GM23338 (cell line): ENCODE data around the gene CSTF3. TPM values are rescaled to one million over a fixed set of nuclear protein-coding genes. Genes with fewer than 3 reads are reported as not detected.

Experiments
- ATAC-seq: fragments of 200-7000 bp; cut with Tn5 transposase; 3 replicates; pipeline ENCODE4 v1.9.1; 2020
- DNase-seq: peaks from one replicate; pipeline ENCODE4 v3.0.0-alpha.2; 2015; ENCODE audit warnings: low spot score
- H2AFZ ChIP-seq: fragments of 200-600 bp; sonication (generic); 2 replicates; pipeline ENCODE4 v1.8.0; 2016; ENCODE audit warnings: antibody characterized with exemption, mild to moderate bottlenecking, moderate library complexity
- H3F3A ChIP-seq: fragments of 200-600 bp; sonication (generic); replicated peaks from 2 replicates; pipeline ENCODE4 v1.8.0; 2017; ENCODE audit warnings: antibody characterized with exemption, mixed run types, low read depth
- H3K27ac ChIP-seq: fragments of 200-600 bp; sonication (generic); 2 replicates; pipeline ENCODE4 v1.6.1; 2016; ENCODE audit warnings: low read depth
- H3K27me3 ChIP-seq: fragments of 200-600 bp; sonication (generic); 2 replicates; pipeline ENCODE4 v1.8.0; 2016; ENCODE audit warnings: mild to moderate bottlenecking, mixed run types, moderate library complexity; ENCODE audit not compliant: insufficient read depth
- H3K36me3 ChIP-seq: fragments of 200-600 bp; sonication (generic); 2 replicates; pipeline ENCODE4 v1.8.0; 2016; ENCODE audit warnings: mild to moderate bottlenecking; ENCODE audit not compliant: insufficient read depth
- H3K4me1 ChIP-seq: fragments of 200-600 bp; sonication (generic); 2 replicates; pipeline ENCODE4 v1.8.0; 2016; ENCODE audit warnings: mild to moderate bottlenecking, moderate library complexity; ENCODE audit not compliant: insufficient read depth
- H3K4me2 ChIP-seq: fragments of 200-600 bp; sonication (generic); 2 replicates; pipeline ENCODE4 v1.7.1; 2017; ENCODE audit warnings: mixed run types
- H3K4me3 ChIP-seq: fragments of 200-600 bp; sonication (generic); 2 replicates; pipeline ENCODE4 v1.6.1; 2016; ENCODE audit warnings: mixed run types
- H3K79me2 ChIP-seq: fragments of 200-600 bp; sonication (generic); replicated peaks from 2 replicates; pipeline ENCODE4 v1.8.0; 2017; ENCODE audit warnings: mild to moderate bottlenecking; ENCODE audit not compliant: insufficient read depth
- H3K9me2 ChIP-seq: fragments of 200-600 bp; sonication (generic); 2 replicates; pipeline ENCODE4 v1.8.0; 2017; ENCODE audit not compliant: insufficient read depth
- H4K20me1 ChIP-seq: fragments of 200-600 bp; sonication (generic); replicated peaks from 2 replicates; pipeline ENCODE4 v1.8.0; 2017; ENCODE audit warnings: mild to moderate bottlenecking; ENCODE audit not compliant: insufficient read depth
- H3K27ac Mint-ChIP-seq: 2 replicates; pipeline ENCODE4 v1.8.0; 2020; ENCODE audit warnings: inconsistent platforms, mild to moderate bottlenecking, moderate library complexity, mixed read lengths
- H3K27me3 Mint-ChIP-seq: 3 replicates; pipeline ENCODE4 v1.8.0; 2022; ENCODE audit warnings: low read depth, mild to moderate bottlenecking, moderate library complexity, mixed read lengths, inconsistent platforms; ENCODE audit not compliant: insufficient read depth, poor library complexity
- H3K36me3 Mint-ChIP-seq: 3 replicates; pipeline ENCODE4 v1.8.0; 2021; ENCODE audit warnings: low read depth, mild to moderate bottlenecking, inconsistent platforms, moderate library complexity, mixed read lengths
- H3K4me1 Mint-ChIP-seq: 3 replicates; pipeline ENCODE4 v1.8.0; 2020; ENCODE audit warnings: mild to moderate bottlenecking, inconsistent platforms, mixed read lengths
- H3K4me3 Mint-ChIP-seq: 3 replicates; pipeline ENCODE4 v1.8.0; 2021; ENCODE audit warnings: moderate library complexity, mild to moderate bottlenecking, inconsistent platforms, mixed read lengths
- H3K9me3 Mint-ChIP-seq: 3 replicates; pipeline ENCODE4 v1.8.0; 2020; ENCODE audit warnings: moderate library complexity, mild to moderate bottlenecking, inconsistent platforms, mixed read lengths
- CREB1 ChIP-seq: fragments of 250-450 bp; sonication (Bioruptor Pico); IDR thresholded peaks from 2 replicates; pipeline ENCODE4 v1.5.0; 2020; ENCODE audit warnings: low read depth, mild to moderate bottlenecking, moderate library complexity
- CTCF ChIP-seq, 2 experiments: fragments of 200-600 bp in 1 of 2; sonication (generic) in 1 of 2; conservative IDR thresholded peaks; 2 replicates each; pipeline versions ENCODE4 v1.5.1 to v1.6.1; 2016 to 2017; ENCODE audit warnings: antibody characterized with exemption in 2 of 2, low read depth in 2 of 2, mild to moderate bottlenecking in 2 of 2, moderate library complexity in 1 of 2
- EZH2 ChIP-seq: fragments of 200-600 bp; sonication (generic); IDR thresholded peaks from one replicate; pipeline ENCODE4 v1.8.0; 2017; ENCODE audit warnings: antibody characterized with exemption, mild to moderate bottlenecking, low read depth; ENCODE audit not compliant: unreplicated experiment
- EZH2phosphoT487 ChIP-seq: fragments of 200-600 bp; sonication (generic); IDR thresholded peaks from one replicate; pipeline ENCODE4 v1.8.1; 2018; ENCODE audit warnings: antibody characterized with exemption; ENCODE audit not compliant: unreplicated experiment
- JUNB ChIP-seq: IDR thresholded peaks from one replicate; pipeline ENCODE4 v1.6.1; 2016; ENCODE audit warnings: antibody characterized with exemption; ENCODE audit not compliant: unreplicated experiment
- NANOG ChIP-seq: IDR thresholded peaks from 2 replicates; pipeline ENCODE4 v1.6.1; 2016; ENCODE audit warnings: antibody characterized with exemption, borderline replicate concordance
- POLR2AphosphoS5 ChIP-seq: IDR thresholded peaks from 2 replicates; pipeline ENCODE4 v1.6.1; 2016; ENCODE audit warnings: antibody characterized with exemption, low read depth
- REST ChIP-seq: IDR thresholded peaks from one replicate; pipeline ENCODE4 v1.6.1; 2018; ENCODE audit warnings: antibody characterized with exemption; ENCODE audit not compliant: unreplicated experiment
- STAT1 ChIP-seq: IDR thresholded peaks from one replicate; pipeline ENCODE4 v1.6.1; 2016; ENCODE audit warnings: antibody characterized with exemption; ENCODE audit not compliant: unreplicated experiment
- ZNF331 ChIP-seq: fragments of 250-450 bp; sonication (Bioruptor Pico); IDR thresholded peaks from 2 replicates; pipeline ENCODE4 v1.5.0; 2020; ENCODE audit warnings: low read depth, mild to moderate bottlenecking, moderate library complexity
- ZNF462 ChIP-seq: fragments of 250-450 bp; sonication (Bioruptor Pico); IDR thresholded peaks from 2 replicates; pipeline ENCODE4 v1.5.0; 2020; ENCODE audit warnings: mild to moderate bottlenecking, moderate library complexity
- polyA plus RNA-seq: library from polyadenylated mRNA; unstranded; fragments of >200 nt; fragmentation: Nextera tagmentation; extraction: Ambion mirVana; gene quantifications from 2 replicates; pipeline ENCODE4 v1.2.1, GENCODE V29; 2016
- total RNA-seq: library from RNA; depleted of rRNA; stranded (reverse); fragments of >200 nt; shearing (Covaris generic); gene quantifications from 2 replicates; pipeline ENCODE4 v1.2.3, GENCODE V29; 2014

The CSTF3 gene
- total and polyA plus RNA-seq, 2 experiments from 2014 or later = 83.2 to 158 TPM

- Mint-ChIP-seq H3K4me3 (no peak overlapping the region), H3K27me3 (no peaks in the 10 kb centered on the region), H3K36me3 (peaks cover 15% of the 10 kb centered on the region; the same call in 2 of the 3 replicates), H3K4me1 (peaks cover 48% of the 10 kb centered on the region), H3K27ac (no peak overlapping the region), H3K9me3 (no peaks in the 10 kb centered on the region)
- H2AFZ ChIP-seq = no peak overlapping the region
- no peaks in the 10 kb centered on the region for H3F3A ChIP-seq
- no peaks in the 10 kb centered on the region for H3K36me3 ChIP-seq
- peak; percentile 40 for DNase-seq
- H3K79me2 ChIP-seq = no peaks in the 10 kb centered on the region
- no peak for TF ChIP-seq STAT1
- TF ChIP-seq POLR2AphosphoS5 = peak; percentile 18; the same call in 1 of the 2 replicates
- no peaks in the 10 kb centered on the region for H3K27me3 ChIP-seq
- no peaks in the 10 kb centered on the region for H3K9me2 ChIP-seq
- no peaks in the 10 kb centered on the region for H4K20me1 ChIP-seq
- H3K4me2 ChIP-seq = no peak overlapping the region
- peak overlapping the region; percentile 57 for H3K27ac ChIP-seq
- peaks cover 63% of the 10 kb centered on the region for H3K4me1 ChIP-seq
- ATAC-seq = no peak; the same call in 2 of the 3 replicates
- no peak overlapping the region for H3K4me3 ChIP-seq
These were observed 35.7 kb downstream of the CSTF3 start for GRCh38 chr11:33125611-33126010.

GRCh38 chr11:33125025-33125424, 36.3 kb downstream of the CSTF3 start:
- H3K4me1 ChIP-seq = peaks cover 63% of the 10 kb centered on the region
- no peak overlapping the region for H3K4me3 Mint-ChIP-seq
- no peak overlapping the region for H3K4me2 ChIP-seq
- H3K27me3 ChIP-seq = no peaks in the 10 kb centered on the region
- peaks cover 50% of the 10 kb centered on the region for H3K4me1 Mint-ChIP-seq
- no peaks in the 10 kb centered on the region for H3K9me3 Mint-ChIP-seq
- H3K36me3 Mint-ChIP-seq = peaks cover 11% of the 10 kb centered on the region; the same call in 2 of the 3 replicates
- no peaks in the 10 kb centered on the region for H3K9me2 ChIP-seq
- no peaks in the 10 kb centered on the region for H3K79me2 ChIP-seq
- H3K4me3 ChIP-seq = no peak overlapping the region
- H4K20me1 ChIP-seq = no peaks in the 10 kb centered on the region
- H3F3A ChIP-seq = no peaks in the 10 kb centered on the region
- no peak overlapping the region for H2AFZ ChIP-seq
- no peaks in the 10 kb centered on the region for H3K36me3 ChIP-seq
- DNase-seq (no peak), ATAC-seq (no peak)
- H3K27me3 Mint-ChIP-seq = no peaks in the 10 kb centered on the region
- H3K27ac ChIP-seq = peak overlapping the region; percentile 57
- H3K27ac Mint-ChIP-seq = peak overlapping the region; percentile 3; the same call in 1 of the 2 replicates
- TF ChIP-seq ZNF462 (CRISPR knock-in tag) (no peak), JUNB (no peak), NANOG (no peak), EZH2 (no peak), REST (no peak), EZH2phosphoT487 (no peak), ZNF331 (CRISPR knock-in tag) (no peak), CTCF (conservative IDR thresholded peaks at IDR 0.05; ENCODE audit: low read depth in 2 of 2) (no peak), CREB1 (CRISPR knock-in tag) (no peak), STAT1 (no peak)
